ENCODE data around the gene TBX4.

GRCh38 chr17:61478026-61478789 is 26.0 kb downstream of the TBX4 start:
- TF ChIP-seq, protein P1, sequence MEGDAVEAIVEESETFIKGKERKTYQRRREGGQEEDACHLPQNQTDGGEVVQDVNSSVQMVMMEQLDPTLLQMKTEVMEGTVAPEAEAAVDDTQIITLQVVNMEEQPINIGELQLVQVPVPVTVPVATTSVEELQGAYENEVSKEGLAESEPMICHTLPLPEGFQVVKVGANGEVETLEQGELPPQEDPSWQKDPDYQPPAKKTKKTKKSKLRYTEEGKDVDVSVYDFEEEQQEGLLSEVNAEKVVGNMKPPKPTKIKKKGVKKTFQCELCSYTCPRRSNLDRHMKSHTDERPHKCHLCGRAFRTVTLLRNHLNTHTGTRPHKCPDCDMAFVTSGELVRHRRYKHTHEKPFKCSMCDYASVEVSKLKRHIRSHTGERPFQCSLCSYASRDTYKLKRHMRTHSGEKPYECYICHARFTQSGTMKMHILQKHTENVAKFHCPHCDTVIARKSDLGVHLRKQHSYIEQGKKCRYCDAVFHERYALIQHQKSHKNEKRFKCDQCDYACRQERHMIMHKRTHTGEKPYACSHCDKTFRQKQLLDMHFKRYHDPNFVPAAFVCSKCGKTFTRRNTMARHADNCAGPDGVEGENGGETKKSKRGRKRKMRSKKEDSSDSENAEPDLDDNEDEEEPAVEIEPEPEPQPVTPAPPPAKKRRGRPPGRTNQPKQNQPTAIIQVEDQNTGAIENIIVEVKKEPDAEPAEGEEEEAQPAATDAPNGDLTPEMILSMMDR (conservative IDR thresholded peaks at IDR 0.05; ENCODE audit: low read depth, low read length), result no peak
- TF ChIP-seq EZH2phosphoT487 (IDR thresholded peaks at IDR 0.05; ENCODE audit: borderline replicate concordance, low read length), result no peak

Data from PC-3 (cell line).